HL-60 (cell line): ENCODE results near the gene DSG3.

Source experiments
- DNase-seq, 2 experiments: peaks; one replicate each; pipeline ENCODE4 v3.0.0-alpha.2; 2010 to 2020; ENCODE audit warnings: low read depth in 1 of 2, low spot score in 1 of 2
- H3K27ac ChIP-seq: fragments of 250-450 bp; sonication (Bioruptor Pico); replicated peaks from 2 replicates; pipeline ENCODE4 v1.5.1; 2020; ENCODE audit warnings: mild to moderate bottlenecking, moderate library complexity
- H3K27me3 ChIP-seq: fragments of 250-450 bp; sonication (Bioruptor Pico); 2 replicates; pipeline ENCODE4 v1.5.1; 2021; ENCODE audit warnings: mild to moderate bottlenecking, moderate library complexity; ENCODE audit not compliant: insufficient read depth, poor library complexity, severe bottlenecking
- H3K4me3 ChIP-seq: replicated peaks from 2 replicates; pipeline ENCODE4 v1.5.1; 2011; ENCODE audit warnings: mild to moderate bottlenecking, control low read depth, low read length; ENCODE audit not compliant: insufficient read depth
- GABPA ChIP-seq: IDR thresholded peaks from 2 replicates; pipeline ENCODE4 v1.6.1; 2012; ENCODE audit warnings: low read depth
- POLR2AphosphoS5 ChIP-seq: IDR thresholded peaks from 2 replicates; pipeline ENCODE4 v1.6.1; 2012; ENCODE audit warnings: low read depth
- SPI1 ChIP-seq: IDR thresholded peaks from 2 replicates; pipeline ENCODE4 v1.6.1; 2012; ENCODE audit warnings: low read depth, mild to moderate bottlenecking, borderline replicate concordance
- TF ChIP-seq, protein P1 (sequence below): IDR thresholded peaks from 2 replicates; pipeline ENCODE4 v1.6.1; 2012; ENCODE audit warnings: low read depth; ENCODE audit not compliant: insufficient replicate concordance
- TF ChIP-seq, protein P2 (sequence below): IDR thresholded peaks from one replicate; pipeline ENCODE4 v1.5.1; 2011; ENCODE audit warnings: low read length, control low read depth, inconsistent platforms; ENCODE audit not compliant: insufficient read depth

Gene DSG3

DNA sequence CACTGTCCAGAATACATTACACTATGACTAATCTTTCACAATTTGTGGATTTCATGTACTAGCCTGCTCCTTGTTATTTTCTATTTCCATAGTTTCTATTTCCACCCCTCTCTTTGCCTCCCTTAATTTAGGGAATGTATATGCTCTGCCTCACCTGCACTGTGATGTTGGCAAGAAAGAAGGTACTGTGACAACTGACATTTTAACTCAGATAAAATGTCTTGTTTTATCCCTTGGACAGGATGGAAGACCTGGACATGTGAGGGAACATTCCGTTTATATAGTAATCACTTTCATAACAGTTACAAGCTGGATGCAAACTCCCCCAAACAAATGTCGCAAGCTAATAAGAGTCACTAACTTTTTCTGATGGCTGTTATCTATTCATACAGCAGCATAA lies 21.5 kb upstream of the DSG3 start:
- TF ChIP-seq, protein P1, sequence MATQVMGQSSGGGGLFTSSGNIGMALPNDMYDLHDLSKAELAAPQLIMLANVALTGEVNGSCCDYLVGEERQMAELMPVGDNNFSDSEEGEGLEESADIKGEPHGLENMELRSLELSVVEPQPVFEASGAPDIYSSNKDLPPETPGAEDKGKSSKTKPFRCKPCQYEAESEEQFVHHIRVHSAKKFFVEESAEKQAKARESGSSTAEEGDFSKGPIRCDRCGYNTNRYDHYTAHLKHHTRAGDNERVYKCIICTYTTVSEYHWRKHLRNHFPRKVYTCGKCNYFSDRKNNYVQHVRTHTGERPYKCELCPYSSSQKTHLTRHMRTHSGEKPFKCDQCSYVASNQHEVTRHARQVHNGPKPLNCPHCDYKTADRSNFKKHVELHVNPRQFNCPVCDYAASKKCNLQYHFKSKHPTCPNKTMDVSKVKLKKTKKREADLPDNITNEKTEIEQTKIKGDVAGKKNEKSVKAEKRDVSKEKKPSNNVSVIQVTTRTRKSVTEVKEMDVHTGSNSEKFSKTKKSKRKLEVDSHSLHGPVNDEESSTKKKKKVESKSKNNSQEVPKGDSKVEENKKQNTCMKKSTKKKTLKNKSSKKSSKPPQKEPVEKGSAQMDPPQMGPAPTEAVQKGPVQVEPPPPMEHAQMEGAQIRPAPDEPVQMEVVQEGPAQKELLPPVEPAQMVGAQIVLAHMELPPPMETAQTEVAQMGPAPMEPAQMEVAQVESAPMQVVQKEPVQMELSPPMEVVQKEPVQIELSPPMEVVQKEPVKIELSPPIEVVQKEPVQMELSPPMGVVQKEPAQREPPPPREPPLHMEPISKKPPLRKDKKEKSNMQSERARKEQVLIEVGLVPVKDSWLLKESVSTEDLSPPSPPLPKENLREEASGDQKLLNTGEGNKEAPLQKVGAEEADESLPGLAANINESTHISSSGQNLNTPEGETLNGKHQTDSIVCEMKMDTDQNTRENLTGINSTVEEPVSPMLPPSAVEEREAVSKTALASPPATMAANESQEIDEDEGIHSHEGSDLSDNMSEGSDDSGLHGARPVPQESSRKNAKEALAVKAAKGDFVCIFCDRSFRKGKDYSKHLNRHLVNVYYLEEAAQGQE: no peak
- TF ChIP-seq GABPA (no peak), POLR2AphosphoS5 (no peak), SPI1 (no peak)
- TF ChIP-seq, protein P2, sequence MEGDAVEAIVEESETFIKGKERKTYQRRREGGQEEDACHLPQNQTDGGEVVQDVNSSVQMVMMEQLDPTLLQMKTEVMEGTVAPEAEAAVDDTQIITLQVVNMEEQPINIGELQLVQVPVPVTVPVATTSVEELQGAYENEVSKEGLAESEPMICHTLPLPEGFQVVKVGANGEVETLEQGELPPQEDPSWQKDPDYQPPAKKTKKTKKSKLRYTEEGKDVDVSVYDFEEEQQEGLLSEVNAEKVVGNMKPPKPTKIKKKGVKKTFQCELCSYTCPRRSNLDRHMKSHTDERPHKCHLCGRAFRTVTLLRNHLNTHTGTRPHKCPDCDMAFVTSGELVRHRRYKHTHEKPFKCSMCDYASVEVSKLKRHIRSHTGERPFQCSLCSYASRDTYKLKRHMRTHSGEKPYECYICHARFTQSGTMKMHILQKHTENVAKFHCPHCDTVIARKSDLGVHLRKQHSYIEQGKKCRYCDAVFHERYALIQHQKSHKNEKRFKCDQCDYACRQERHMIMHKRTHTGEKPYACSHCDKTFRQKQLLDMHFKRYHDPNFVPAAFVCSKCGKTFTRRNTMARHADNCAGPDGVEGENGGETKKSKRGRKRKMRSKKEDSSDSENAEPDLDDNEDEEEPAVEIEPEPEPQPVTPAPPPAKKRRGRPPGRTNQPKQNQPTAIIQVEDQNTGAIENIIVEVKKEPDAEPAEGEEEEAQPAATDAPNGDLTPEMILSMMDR: no peak
- no peak overlapping the region for H3K27ac ChIP-seq
- no peak for DNase-seq
- H3K4me3 ChIP-seq: no peak overlapping the region
- no peaks in the 10 kb centered on the region for H3K27me3 ChIP-seq

DNA sequence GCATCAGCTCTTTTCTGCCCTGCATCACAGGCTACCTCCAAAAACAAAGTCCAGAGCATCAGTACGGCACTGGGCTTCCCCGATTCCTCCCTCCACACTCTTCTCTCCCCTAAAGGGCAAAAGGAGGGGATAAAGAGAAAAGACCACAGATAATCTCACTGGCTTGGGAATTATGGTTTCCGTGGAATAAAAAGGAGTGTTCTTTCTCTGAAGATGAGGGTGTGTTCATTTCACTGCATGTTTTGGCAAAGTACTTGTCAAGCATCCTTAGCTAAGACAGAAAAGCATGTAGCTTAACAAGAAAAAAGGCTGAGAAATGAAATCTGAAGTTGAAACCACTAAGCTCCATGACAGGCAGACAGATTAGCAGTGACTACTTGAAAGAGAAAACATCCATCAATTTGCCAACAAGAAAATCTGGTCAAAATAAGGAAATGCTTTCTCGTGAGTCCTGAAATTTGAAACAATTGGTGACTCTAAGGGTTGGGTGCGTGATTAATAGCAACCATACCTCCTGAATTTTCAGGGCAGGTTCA lies 20.6 kb upstream of the DSG3 start:
- no peak for TF ChIP-seq SPI1
- TF ChIP-seq POLR2AphosphoS5: no peak
- TF ChIP-seq, protein P1: no peak
- TF ChIP-seq GABPA: no peak
- TF ChIP-seq, protein P2: no peak
- no peaks in the 10 kb centered on the region for H3K27me3 ChIP-seq
- H3K27ac ChIP-seq: no peak overlapping the region

DNA sequence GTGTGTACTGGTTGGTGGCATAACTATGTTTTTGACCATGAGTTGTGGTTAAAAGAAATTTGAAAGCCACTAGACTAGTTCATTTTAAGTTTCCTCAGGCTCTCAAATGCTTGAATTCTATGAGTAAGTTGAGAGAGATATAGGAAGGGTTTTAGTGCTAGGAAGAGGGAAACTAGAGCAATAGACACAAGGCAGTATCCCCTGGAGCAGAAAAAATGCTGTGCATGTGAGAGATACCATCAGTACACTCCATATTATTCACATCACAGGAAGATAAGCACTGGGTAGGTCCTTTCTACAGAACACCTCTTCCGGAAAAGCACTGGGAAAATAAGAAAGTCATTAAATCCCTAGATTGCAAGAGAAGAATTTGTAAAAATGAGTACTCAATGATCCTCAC lies 19.3 kb upstream of the DSG3 start:
- Histone ChIP-seq H3K27ac (no peak overlapping the region), H3K27me3 (no peaks in the 10 kb centered on the region), H3K4me3 (no peak overlapping the region)
- TF ChIP-seq POLR2AphosphoS5 (no peak), SPI1 (no peak), GABPA (no peak)
- TF ChIP-seq, protein P1: no peak
- TF ChIP-seq, protein P2: no peak
- no peak for DNase-seq

More for the DNA sequence above, 20.6 kb upstream of the DSG3 start:
- no peak for DNase-seq
- no peak overlapping the region for H3K4me3 ChIP-seq
